ENCODE data around the gene LDLRAD4.
A peak's percentile ranks its signal among the peaks of the same experiment; 100 is the strongest.

The LDLRAD4 gene

GRCh38 chr18:13382954-13383827, 164.6 kb downstream of the LDLRAD4 start:
- no peak overlapping the region for H3K4me3 ChIP-seq (replicated peaks in 1 of 2; ENCODE audit: low read depth in 2 of 2, low read length in 2 of 2)
- DNase-seq (ENCODE audit: low read depth in 2 of 2) = no peak
- TF ChIP-seq CTCF (IDR thresholded peaks at IDR 0.05; ENCODE audit: low read depth, low read length) = no peak

GRCh38 chr18:13386891-13387801, 168.6 kb downstream of the LDLRAD4 start:
- no peak overlapping the region for H3K4me3 ChIP-seq (replicated peaks in 1 of 2; ENCODE audit: low read depth in 2 of 2, low read length in 2 of 2)
- no peak for TF ChIP-seq CTCF (IDR thresholded peaks at IDR 0.05; ENCODE audit: low read depth, low read length)
- no peak for DNase-seq (ENCODE audit: low read depth in 2 of 2)

GRCh38 chr18:13387855-13388548, 169.4 kb downstream of the LDLRAD4 start:
- no peak for TF ChIP-seq CTCF (IDR thresholded peaks at IDR 0.05; ENCODE audit: low read depth, low read length)
- no peak overlapping the region for H3K4me3 ChIP-seq (replicated peaks in 1 of 2; ENCODE audit: low read depth in 2 of 2, low read length in 2 of 2)
- peak in 1 of 2 donors; percentile 3 for DNase-seq (ENCODE audit: low read depth in 2 of 2)

GRCh38 chr18:13388586-13389490, 170.3 kb downstream of the LDLRAD4 start:
- no peak for DNase-seq (ENCODE audit: low read depth in 2 of 2)
- TF ChIP-seq CTCF (IDR thresholded peaks at IDR 0.05; ENCODE audit: low read depth, low read length) = no peak
- H3K4me3 ChIP-seq (replicated peaks in 1 of 2; ENCODE audit: low read depth in 2 of 2, low read length in 2 of 2) = no peak overlapping the region

- TF ChIP-seq CTCF (IDR thresholded peaks at IDR 0.05; ENCODE audit: low read depth, low read length) = no peak
- no peak for DNase-seq (ENCODE audit: low read depth in 2 of 2)
Measured at GRCh38 chr18:13389491-13390131, 171.1 kb downstream of the LDLRAD4 start.

More at GRCh38 chr18:13389491-13390131, 171.1 kb downstream of the LDLRAD4 start:
- H3K4me3 ChIP-seq (replicated peaks in 1 of 2; ENCODE audit: low read depth in 2 of 2, low read length in 2 of 2) = no peak overlapping the region
